Fibroblast of villous mesenchyme (primary cell): ENCODE measurements around the gene MTG2. TPM values are rescaled to one million over a fixed set of nuclear protein-coding genes. Genes with fewer than 3 reads are reported as not detected.

ENCODE experiments used
- DNase-seq: peaks from one replicate; pipeline ENCODE4 v3.0.0-alpha.2; 2010; ENCODE audit warnings: low read depth
- H3K4me3 ChIP-seq: 2 replicates; pipeline ENCODE4 v1.5.1; 2011; ENCODE audit warnings: low read depth, mild to moderate bottlenecking, low read length
- total RNA-seq: library from RNA; depleted of rRNA; stranded (reverse); fragments of >200 nt; gene quantifications from 2 replicates; pipeline ENCODE4 v1.2.3, GENCODE V29; 2012
- TF ChIP-seq, protein P1 (sequence below): IDR thresholded peaks from 2 replicates; pipeline ENCODE4 v1.5.1; 2012; ENCODE audit warnings: low read depth, mild to moderate bottlenecking, low read length; ENCODE audit not compliant: insufficient read depth

MTG2 gene
- total RNA-seq, 1 donor: 19.9 TPM

DNA sequence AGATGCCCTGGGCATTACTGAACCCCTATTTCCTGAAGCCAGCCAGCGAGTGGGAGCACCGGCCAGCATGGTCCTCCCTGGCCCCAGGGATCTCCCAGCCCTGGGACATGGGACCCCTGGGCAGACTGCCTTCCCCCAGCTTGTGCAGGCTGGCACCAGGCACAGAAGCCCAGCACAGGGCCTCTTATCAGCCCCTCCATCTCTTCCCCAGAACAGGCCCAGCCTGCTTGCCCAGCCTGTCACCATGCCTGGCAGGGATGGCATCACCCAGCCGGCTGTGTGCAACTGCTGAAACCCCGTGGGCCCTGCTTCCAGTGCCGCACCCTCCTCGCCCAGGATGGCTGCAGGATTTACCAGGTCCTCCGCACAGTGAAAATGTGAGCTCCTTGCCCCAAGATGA, 49.4 kb downstream of the MTG2 start:
- TF ChIP-seq, protein P1, sequence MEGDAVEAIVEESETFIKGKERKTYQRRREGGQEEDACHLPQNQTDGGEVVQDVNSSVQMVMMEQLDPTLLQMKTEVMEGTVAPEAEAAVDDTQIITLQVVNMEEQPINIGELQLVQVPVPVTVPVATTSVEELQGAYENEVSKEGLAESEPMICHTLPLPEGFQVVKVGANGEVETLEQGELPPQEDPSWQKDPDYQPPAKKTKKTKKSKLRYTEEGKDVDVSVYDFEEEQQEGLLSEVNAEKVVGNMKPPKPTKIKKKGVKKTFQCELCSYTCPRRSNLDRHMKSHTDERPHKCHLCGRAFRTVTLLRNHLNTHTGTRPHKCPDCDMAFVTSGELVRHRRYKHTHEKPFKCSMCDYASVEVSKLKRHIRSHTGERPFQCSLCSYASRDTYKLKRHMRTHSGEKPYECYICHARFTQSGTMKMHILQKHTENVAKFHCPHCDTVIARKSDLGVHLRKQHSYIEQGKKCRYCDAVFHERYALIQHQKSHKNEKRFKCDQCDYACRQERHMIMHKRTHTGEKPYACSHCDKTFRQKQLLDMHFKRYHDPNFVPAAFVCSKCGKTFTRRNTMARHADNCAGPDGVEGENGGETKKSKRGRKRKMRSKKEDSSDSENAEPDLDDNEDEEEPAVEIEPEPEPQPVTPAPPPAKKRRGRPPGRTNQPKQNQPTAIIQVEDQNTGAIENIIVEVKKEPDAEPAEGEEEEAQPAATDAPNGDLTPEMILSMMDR: no peak
- no peak for DNase-seq
- no peak overlapping the region for H3K4me3 ChIP-seq

DNA sequence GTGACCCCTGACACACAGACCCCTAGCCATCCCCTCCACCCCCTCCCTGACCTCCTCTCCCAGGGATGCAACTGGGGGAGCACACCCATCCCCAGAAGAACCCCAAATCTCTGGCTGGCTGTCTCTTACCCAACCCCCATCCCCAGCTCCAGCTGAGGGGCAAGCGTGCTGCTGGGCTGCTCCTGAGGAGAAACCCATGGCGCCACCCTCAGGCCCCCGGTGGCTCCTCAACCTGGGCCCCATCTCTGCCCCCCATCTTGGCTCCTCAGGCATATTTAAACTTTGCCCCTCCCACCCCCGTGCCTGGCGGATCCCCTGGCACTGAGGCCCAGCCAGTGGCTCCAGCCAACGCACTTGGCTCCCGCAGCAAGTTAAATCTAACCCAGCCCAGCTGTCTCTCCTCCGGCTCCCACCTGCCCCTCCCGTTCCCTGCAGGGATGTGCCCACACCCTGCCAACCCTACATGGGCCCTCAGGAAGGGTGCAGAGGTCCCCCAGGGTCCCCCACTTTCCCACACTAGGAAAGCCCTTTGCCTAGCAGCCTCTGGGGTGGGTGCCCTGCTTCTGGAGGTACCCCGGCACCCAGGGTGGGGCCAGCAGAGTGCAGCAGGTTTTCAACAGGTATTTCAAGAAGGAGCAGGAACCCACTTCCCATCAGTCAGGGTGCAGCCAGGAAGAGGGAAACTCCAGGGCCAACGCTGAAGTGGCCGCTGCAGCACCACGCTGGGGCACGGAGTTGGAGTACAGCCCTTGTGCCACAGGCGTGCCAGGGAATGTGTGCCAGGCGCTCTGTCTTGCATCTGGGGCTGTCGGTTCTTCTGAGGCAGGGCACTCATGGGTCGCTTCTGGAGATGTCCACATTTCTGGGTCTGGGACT, 50.2 kb downstream of the MTG2 start:
- H3K4me3 ChIP-seq: no peak overlapping the region
- DNase-seq: no peak
- TF ChIP-seq, protein P1: no peak

- no peak overlapping the region for H3K4me3 ChIP-seq
- DNase-seq: no peak
- TF ChIP-seq, protein P1: no peak
Measured at GRCh38 chr20:62233684-62234083, 50.9 kb downstream of the MTG2 start.

DNA sequence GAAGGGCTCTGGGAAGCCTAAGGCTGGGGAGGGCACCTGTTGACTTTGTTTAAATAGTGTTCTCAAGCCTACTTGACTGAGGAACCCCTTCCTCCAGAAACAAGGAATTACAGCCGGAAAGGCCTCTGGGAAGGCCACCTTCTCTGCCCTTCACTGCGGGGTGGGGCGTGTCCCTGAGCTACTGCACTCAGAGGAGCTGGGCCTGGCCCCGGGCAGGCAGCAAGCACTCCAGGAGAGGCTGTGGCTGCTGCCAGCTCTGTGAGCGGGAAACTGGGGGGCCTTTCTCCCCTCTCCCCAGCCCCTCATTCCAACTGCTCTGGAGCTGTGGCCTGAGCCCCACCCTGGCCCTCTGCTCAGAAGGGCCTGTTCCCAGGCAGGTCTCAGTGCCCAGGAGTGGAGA, 51.5 kb downstream of the MTG2 start:
- TF ChIP-seq, protein P1: no peak
- DNase-seq: no peak
- no peak overlapping the region for H3K4me3 ChIP-seq

- H3K4me3 ChIP-seq: no peak overlapping the region
- TF ChIP-seq, protein P1: no peak
- DNase-seq: no peak
Measured at GRCh38 chr20:62235001-62235776, 52.4 kb downstream of the MTG2 start.

- H3K4me3 ChIP-seq: no peak overlapping the region
- no peak for DNase-seq
- TF ChIP-seq, protein P1: no peak
Measured at GRCh38 chr20:62235777-62236157, 52.9 kb downstream of the MTG2 start.
